Measurements from ENCODE around the gene TDRD12.

- TF ChIP-seq CTCF (conservative IDR thresholded peaks at IDR 0.05): no peak
- no peak for TF ChIP-seq EZH2 (IDR thresholded peaks at IDR 0.05; ENCODE audit: low read depth)
These were observed 61.7 kb downstream of the TDRD12 start for GRCh38 chr19:32781280-32781679.

All from PC-9 (cell line).